BJ (cell line): ENCODE results near the gene ATP1A1. TPM values are rescaled to one million over a fixed set of nuclear protein-coding genes. Genes with fewer than 3 reads are reported as not detected.

Experiments used
- CTCF ChIA-PET: fragments of 350-600 bp; formaldehyde crosslinking; extraction: SDS; loops from one replicate; lab custom pipeline; 2021; ENCODE audit warnings: antibody characterized with exemption, inconsistent platforms; lab: Yijun Ruan, JAX
- POLR2A ChIA-PET: fragments of 300-600 bp; sonication (Branson Sonifier 250); formaldehyde crosslinking; extraction: SDS; loops from one replicate; lab custom pipeline; 2021; ENCODE audit warnings: antibody characterized with exemption; lab: Charles Lee
- DNase-seq: peaks from one replicate; pipeline ENCODE4 v3.0.0-alpha.2; 2011; ENCODE audit warnings: low read depth
- H3K27me3 ChIP-seq: 2 replicates; pipeline ENCODE4 v1.6.0; 2011; ENCODE audit warnings: low read length; ENCODE audit not compliant: control insufficient read depth, insufficient read depth
- H3K36me3 ChIP-seq: 2 replicates; pipeline ENCODE4 v1.5.1; 2011; ENCODE audit warnings: low read length; ENCODE audit not compliant: control insufficient read depth, insufficient read depth
- H3K4me3 ChIP-seq: 2 replicates; pipeline ENCODE4 v1.5.1; 2011; ENCODE audit warnings: low read depth, mild to moderate bottlenecking, control low read depth, low read length
- CTCF ChIP-seq: IDR thresholded peaks from 2 replicates; pipeline ENCODE4 v1.5.1; 2011; ENCODE audit warnings: low read depth, mild to moderate bottlenecking, control low read depth, inconsistent platforms, low read length, moderate library complexity; ENCODE audit not compliant: insufficient read depth
- polyA minus RNA-seq: library from RNA; depleted of rRNA, polyadenylated mRNA; stranded (reverse); fragments of >200 nt; gene quantifications from 2 replicates; pipeline ENCODE4 v1.2.3, GENCODE V29; 2011; rRNA and poly(A)+ RNA removed
- polyA plus RNA-seq: library from polyadenylated mRNA; depleted of rRNA; stranded (reverse); fragments of >200 nt; gene quantifications from 2 replicates; pipeline ENCODE4 v1.2.3, GENCODE V29; 2011; rRNA removed

Gene ATP1A1
- 312 and 392 TPM in 2 replicates for polyA plus RNA-seq
- polyA minus RNA-seq: 195 and 252 TPM in 2 replicates

GRCh38 chr1:116372651-116373430 lies at the start of gene ATP1A1:
ATP1A1 (plus strand) TSS chr1:116373244; CDS start chr1:116373512, 268 bp downstream.
- CTCF ChIA-PET: interaction anchor here (0.6 to 2.3 kb wide), 4 partner anchors 17 to 149 kb away, joined by 3 to 8 read pairs (median 4); no protein-coding TSS in a partner anchor
- POLR2A ChIA-PET: no interaction called here

GRCh38 chr1:116323491-116323890 lies 49.6 kb upstream of the ATP1A1 start:
- H3K36me3 ChIP-seq: no peaks in the 10 kb centered on the region
- no peak for DNase-seq
- CTCF ChIA-PET: interaction anchor here (0.6 to 1.2 kb wide), 2 partner anchors 21 to 64 kb away, joined by 3 read pairs; no protein-coding TSS in a partner anchor
- POLR2A ChIA-PET: no interaction called here
- no peaks in the 10 kb centered on the region for H3K27me3 ChIP-seq
- no peak for TF ChIP-seq CTCF
- H3K4me3 ChIP-seq: no peak overlapping the region

More at GRCh38 chr1:116372651-116373430, at the start of gene ATP1A1:
- H3K27me3 ChIP-seq: peaks cover 2% of the 10 kb centered on the region; the same call in 1 of the 2 replicates
- TF ChIP-seq CTCF: peak; percentile 25; the same call in 1 of the 2 replicates
- peak; percentile 47 for DNase-seq
- no peaks in the 10 kb centered on the region for H3K36me3 ChIP-seq
- H3K4me3 ChIP-seq: peak within 1 kb of the TSS; percentile 94

GRCh38 chr1:116324411-116324810 lies 48.6 kb upstream of the ATP1A1 start:
- Histone ChIP-seq H3K36me3 (no peaks in the 10 kb centered on the region), H3K27me3 (no peaks in the 10 kb centered on the region), H3K4me3 (no peak overlapping the region)
- ChIA-PET POLR2A (no interaction called here), CTCF (interaction anchor here (0.8 to 1.0 kb wide), 2 partner anchors 13 to 24 kb away, joined by 3 to 4 read pairs; no protein-coding TSS in a partner anchor)
- DNase-seq: no peak
- TF ChIP-seq CTCF: no peak

DNA sequence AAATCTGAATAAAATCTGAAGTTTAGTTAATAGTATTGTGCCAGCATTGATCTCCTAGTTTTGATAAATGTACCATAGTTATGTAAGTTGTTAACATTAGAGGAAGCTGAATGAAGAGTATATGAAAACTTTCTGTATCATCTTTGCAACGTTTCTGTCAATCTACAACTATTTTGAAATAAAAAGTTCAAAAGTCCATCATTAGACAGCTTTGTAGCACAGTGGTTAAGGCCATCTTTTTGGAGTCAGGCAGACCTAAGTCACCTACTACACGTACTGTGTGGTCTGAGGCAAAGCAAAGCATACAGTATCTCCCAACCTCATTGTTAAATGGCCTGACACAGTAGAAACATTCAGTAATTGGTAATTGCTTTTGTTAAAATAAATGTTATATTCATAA lies 47.9 kb upstream of the ATP1A1 start:
- ChIA-PET POLR2A (no interaction called here), CTCF (interaction anchor here (1.0 kb wide), 1 partner anchor 24 kb away, joined by 4 read pairs; no protein-coding TSS in a partner anchor)
- no peak overlapping the region for H3K4me3 ChIP-seq
- DNase-seq: no peak
- H3K36me3 ChIP-seq: no peaks in the 10 kb centered on the region
- H3K27me3 ChIP-seq: no peaks in the 10 kb centered on the region
- no peak for TF ChIP-seq CTCF

DNA sequence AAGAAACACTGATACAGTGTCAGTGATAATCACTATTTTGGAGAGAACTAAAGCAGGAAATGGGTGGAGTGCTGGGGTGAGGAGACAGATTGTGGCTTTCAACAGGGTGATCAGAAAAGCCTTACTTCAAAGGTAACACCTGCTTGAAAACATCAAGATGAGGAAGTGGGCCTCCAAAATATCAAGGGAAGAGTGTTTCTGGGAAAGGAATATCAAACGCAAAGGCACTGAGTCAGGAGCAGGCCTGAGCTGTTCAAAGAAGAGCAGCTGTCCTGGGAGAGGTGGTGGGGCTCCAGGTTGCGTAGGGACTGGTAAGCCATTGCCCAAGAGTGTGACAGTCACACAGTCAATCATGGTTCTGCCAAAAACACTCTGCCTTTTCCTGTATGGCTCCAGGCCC lies 47.1 kb upstream of the ATP1A1 start:
- DNase-seq: no peak
- POLR2A ChIA-PET: no interaction called here
- CTCF ChIA-PET: interaction anchor here (0.6 kb wide), 1 partner anchor 502 kb away, joined by 4 read pairs; no protein-coding TSS in a partner anchor
- Histone ChIP-seq H3K4me3 (no peak overlapping the region), H3K27me3 (no peaks in the 10 kb centered on the region), H3K36me3 (no peaks in the 10 kb centered on the region)
- TF ChIP-seq CTCF: no peak
